Prostate gland (tissue), 2 donors: ENCODE measurements around the gene BRF1. TPM values are rescaled to one million over a fixed set of nuclear protein-coding genes. Genes with fewer than 3 reads are reported as not detected.

Experiments
- DNase-seq: peaks from one replicate; pipeline ENCODE4 v3.0.0-alpha.2; 2019; ENCODE audit warnings: low spot score
- H3K27ac ChIP-seq, 2 donors: fragments of 200-600 bp; sonication (generic); 2 replicates each; pipeline ENCODE4 v1.5.1; 2017 to 2019
- H3K27me3 ChIP-seq: fragments of 200-600 bp; sonication (generic); replicated peaks from 2 replicates; pipeline ENCODE4 v1.5.1; 2019; ENCODE audit not compliant: insufficient read depth
- H3K36me3 ChIP-seq, 2 donors: fragments of 200-600 bp; sonication (generic); 1 replicate in 1 of 2; 2 replicates in 1 of 2; pipeline versions ENCODE4 v1.5.1 to v1.8.1; 2017 to 2019
- H3K4me1 ChIP-seq: fragments of 200-600 bp; sonication (generic); replicated peaks from 2 replicates; pipeline ENCODE4 v1.5.1; 2019
- H3K4me3 ChIP-seq, 2 donors: fragments of 200-600 bp; sonication (generic); 2 replicates each; pipeline ENCODE4 v1.5.1; 2017 to 2019
- H3K9me3 ChIP-seq: fragments of 200-600 bp; sonication (generic); 2 replicates; pipeline ENCODE4 v1.5.1; 2017
- POLR2A ChIP-seq: fragments of 450-650 bp; IDR thresholded peaks from one replicate; pipeline ENCODE4 v1.6.1; 2016; ENCODE audit warnings: antibody characterized with exemption, mild to moderate bottlenecking
- POLR2AphosphoS5 ChIP-seq: sonication (generic); formaldehyde crosslinking; IDR thresholded peaks from one replicate; pipeline ENCODE4 v1.6.1; 2017; ENCODE audit warnings: antibody characterized with exemption
- WGBS: methylation state at CpG from one replicate; pipeline ENCODE4 v1.1.5; 2018; 5-methylcytosine and 5-hydroxymethylcytosine counted together
- intact Hi-C: fragments of 100-400 bp; cut with DNase I; formaldehyde crosslinking; loops from one replicate; pipeline ENCODE4 v1.14.2; 2022
- total RNA-seq, 2 donors: library from RNA; depleted of rRNA; stranded (reverse); fragments of >200 nt; gene quantifications; one replicate each; pipeline ENCODE4 v1.1.0, GENCODE V29; 2016
- TF ChIP-seq, protein P1 (sequence below), 4 experiments: fragments of 200-600 bp in 2 of 4; fragments of 450-650 bp in 2 of 4; sonication (generic) in 2 of 4; IDR thresholded peaks; 1 replicate in 3 of 4; 2 replicates in 1 of 4; pipeline ENCODE4 v1.5.1; 2016 to 2019; ENCODE audit warnings: antibody characterized with exemption in 4 of 4, mild to moderate bottlenecking in 2 of 4, moderate library complexity in 2 of 4

Gene BRF1
- total RNA-seq, 2 donors from 2014 or later = 64.9 to 88.9 TPM

GRCh38 chr14:105165761-105166485 lies 134.9 kb downstream of the BRF1 start:
- peak; percentile 55 for TF ChIP-seq POLR2AphosphoS5
- TF ChIP-seq, protein P1, sequence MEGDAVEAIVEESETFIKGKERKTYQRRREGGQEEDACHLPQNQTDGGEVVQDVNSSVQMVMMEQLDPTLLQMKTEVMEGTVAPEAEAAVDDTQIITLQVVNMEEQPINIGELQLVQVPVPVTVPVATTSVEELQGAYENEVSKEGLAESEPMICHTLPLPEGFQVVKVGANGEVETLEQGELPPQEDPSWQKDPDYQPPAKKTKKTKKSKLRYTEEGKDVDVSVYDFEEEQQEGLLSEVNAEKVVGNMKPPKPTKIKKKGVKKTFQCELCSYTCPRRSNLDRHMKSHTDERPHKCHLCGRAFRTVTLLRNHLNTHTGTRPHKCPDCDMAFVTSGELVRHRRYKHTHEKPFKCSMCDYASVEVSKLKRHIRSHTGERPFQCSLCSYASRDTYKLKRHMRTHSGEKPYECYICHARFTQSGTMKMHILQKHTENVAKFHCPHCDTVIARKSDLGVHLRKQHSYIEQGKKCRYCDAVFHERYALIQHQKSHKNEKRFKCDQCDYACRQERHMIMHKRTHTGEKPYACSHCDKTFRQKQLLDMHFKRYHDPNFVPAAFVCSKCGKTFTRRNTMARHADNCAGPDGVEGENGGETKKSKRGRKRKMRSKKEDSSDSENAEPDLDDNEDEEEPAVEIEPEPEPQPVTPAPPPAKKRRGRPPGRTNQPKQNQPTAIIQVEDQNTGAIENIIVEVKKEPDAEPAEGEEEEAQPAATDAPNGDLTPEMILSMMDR (IDR thresholded peaks at IDR 0.05) = no peak
- H3K9me3 ChIP-seq = no peaks in the 10 kb centered on the region
- H3K36me3 ChIP-seq = no peaks in the 10 kb centered on the region
- peak overlapping the region in 1 of 2 donors; percentile 1 for H3K4me3 ChIP-seq
- 41% methylated on average over 31 of the region's 32 CpGs for WGBS
- intact Hi-C loops = no loop called here
- peak; percentile 59 for DNase-seq
- peak overlapping the region; percentile 37 to 49 for H3K27ac ChIP-seq
- no peaks in the 10 kb centered on the region for H3K27me3 ChIP-seq
- H3K4me1 ChIP-seq = no peaks in the 10 kb centered on the region

GRCh38 chr14:105165134-105165704 lies 135.6 kb downstream of the BRF1 start:
- WGBS = 45% methylated on average over 10 of the region's 10 CpGs
- intact Hi-C loops = no loop called here
- H3K9me3 ChIP-seq = no peaks in the 10 kb centered on the region
- no peak for TF ChIP-seq POLR2A
- TF ChIP-seq POLR2AphosphoS5 = no peak
- TF ChIP-seq, protein P1 (IDR thresholded peaks at IDR 0.05) = no peak
- DNase-seq = no peak
- peak overlapping the region; percentile 37 to 49 for H3K27ac ChIP-seq
- no peaks in the 10 kb centered on the region for H3K4me1 ChIP-seq
- no peaks in the 10 kb centered on the region for H3K27me3 ChIP-seq
- no peak overlapping the region for H3K4me3 ChIP-seq
- no peaks in the 10 kb centered on the region for H3K36me3 ChIP-seq

DNA sequence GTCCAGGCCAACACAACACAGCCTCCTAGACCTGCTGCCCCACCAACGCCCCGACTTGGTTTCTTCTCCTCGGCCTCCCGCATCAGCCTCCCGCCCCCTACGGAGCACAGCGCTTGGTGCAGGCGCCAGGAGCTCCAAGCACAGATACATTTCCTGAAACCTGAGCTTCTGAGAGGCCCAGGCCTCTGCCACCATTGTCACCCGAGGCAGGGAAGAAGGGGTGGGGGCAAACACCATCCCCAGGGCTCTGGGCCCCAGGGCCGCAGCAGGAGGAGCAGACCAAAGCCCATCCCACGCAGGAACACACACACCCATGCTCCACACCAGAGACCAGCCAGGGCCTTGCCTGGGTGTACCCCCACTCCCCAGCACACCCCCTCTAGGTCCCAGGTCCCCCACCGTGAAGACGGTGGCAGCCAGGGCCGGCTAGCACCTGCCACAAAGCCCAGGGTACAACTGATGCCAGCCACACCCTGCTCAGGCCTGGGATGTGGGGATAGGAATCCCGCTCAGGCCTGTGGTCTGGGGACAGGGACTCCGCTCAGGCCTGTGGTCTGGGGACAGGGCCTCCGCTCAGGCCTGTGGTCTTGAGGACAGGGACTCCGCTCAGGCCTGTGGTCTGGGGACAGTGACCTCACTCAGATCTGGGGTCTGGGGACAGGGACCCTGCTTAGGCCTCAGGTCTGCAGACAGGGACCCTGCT lies 137.6 kb downstream of the BRF1 start:
- H3K27ac ChIP-seq = no peak overlapping the region
- no peaks in the 10 kb centered on the region for H3K4me1 ChIP-seq
- H3K36me3 ChIP-seq = no peaks in the 10 kb centered on the region
- DNase-seq = no peak
- 71% methylated on average over 14 of the region's 18 CpGs for WGBS
- H3K9me3 ChIP-seq = no peaks in the 10 kb centered on the region
- intact Hi-C loops = no loop called here
- no peaks in the 10 kb centered on the region for H3K27me3 ChIP-seq
- no peak overlapping the region for H3K4me3 ChIP-seq
- TF ChIP-seq, protein P1 (IDR thresholded peaks at IDR 0.05) = peak in 1 of 4 experiments; percentile 32
- TF ChIP-seq POLR2A = no peak

DNA sequence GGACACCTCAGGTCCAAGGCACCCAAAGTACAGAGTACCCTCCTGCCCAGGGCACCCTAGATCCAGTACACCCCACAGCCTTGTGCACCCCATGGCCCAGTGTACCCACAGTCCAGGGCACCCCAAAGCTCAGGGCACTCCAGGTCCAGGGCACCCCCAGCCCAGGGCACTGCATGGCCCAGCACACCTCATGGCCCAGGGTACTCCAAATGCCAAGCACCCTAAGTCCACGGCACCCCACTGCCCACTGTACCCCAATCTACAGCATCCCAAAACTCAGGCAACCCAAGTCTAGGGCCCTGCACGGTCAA lies 138.2 kb downstream of the BRF1 start:
- intact Hi-C loops = no loop called here
- H3K4me3 ChIP-seq = no peak overlapping the region
- TF ChIP-seq, protein P1 (IDR thresholded peaks at IDR 0.05) = no peak
- TF ChIP-seq POLR2A (no peak), POLR2AphosphoS5 (no peak)

More for the DNA sequence above, 138.2 kb downstream of the BRF1 start:
- H3K27ac ChIP-seq = no peak overlapping the region
- no peaks in the 10 kb centered on the region for H3K36me3 ChIP-seq
- H3K4me1 ChIP-seq = no peaks in the 10 kb centered on the region
- 97% methylated on average over 2 of the region's 2 CpGs for WGBS
- no peaks in the 10 kb centered on the region for H3K9me3 ChIP-seq
- no peak for DNase-seq
- no peaks in the 10 kb centered on the region for H3K27me3 ChIP-seq
